Loucy (cell line): ENCODE results near the gene GPR37.

Experiments used
- H2AFZ ChIP-seq: fragments of 200-600 bp; sonication (generic); 2 replicates; pipeline ENCODE4 v1.6.0; 2016; ENCODE audit warnings: antibody characterized with exemption, mild to moderate bottlenecking, low read length, moderate library complexity
- H3F3A ChIP-seq: fragments of 200-600 bp; 2 replicates; pipeline ENCODE4 v1.6.0; 2016; ENCODE audit warnings: antibody characterized with exemption, low read depth, mild to moderate bottlenecking
- H3K27me3 ChIP-seq: fragments of 200-600 bp; sonication (generic); 2 replicates; pipeline ENCODE4 v1.6.1; 2014; ENCODE audit warnings: low read length, mild to moderate bottlenecking; ENCODE audit not compliant: insufficient read depth, poor library complexity, severe bottlenecking
- H3K36me3 ChIP-seq: fragments of 200-600 bp; sonication (generic); 2 replicates; pipeline ENCODE4 v1.6.1; 2016; ENCODE audit warnings: low read length; ENCODE audit not compliant: insufficient read depth
- H3K4me1 ChIP-seq: fragments of 200-600 bp; sonication (generic); 2 replicates; pipeline ENCODE4 v1.5.1; 2014; ENCODE audit warnings: low read length, mild to moderate bottlenecking; ENCODE audit not compliant: insufficient read depth, poor library complexity, severe bottlenecking
- H3K4me2 ChIP-seq: fragments of 200-600 bp; sonication (generic); 2 replicates; pipeline ENCODE4 v1.6.0; 2014; ENCODE audit warnings: antibody characterized with exemption, low read length, low read depth, mild to moderate bottlenecking; ENCODE audit not compliant: poor library complexity, severe bottlenecking
- H3K4me3 ChIP-seq: fragments of 200-600 bp; sonication (generic); 2 replicates; pipeline ENCODE4 v1.5.1; 2014; ENCODE audit warnings: low read length, mild to moderate bottlenecking, mixed read lengths; ENCODE audit not compliant: poor library complexity, severe bottlenecking
- H3K79me2 ChIP-seq: fragments of 200-600 bp; sonication (generic); 2 replicates; pipeline ENCODE4 v1.6.1; 2014; ENCODE audit warnings: low read length; ENCODE audit not compliant: insufficient read depth
- H3K9ac ChIP-seq: fragments of 200-600 bp; sonication (generic); 2 replicates; pipeline ENCODE4 v1.6.0; 2014; ENCODE audit warnings: mild to moderate bottlenecking, low read depth, low read length, moderate library complexity; ENCODE audit not compliant: poor library complexity, severe bottlenecking
- H3K9me2 ChIP-seq: fragments of 200-600 bp; sonication (generic); replicated peaks from 2 replicates; pipeline ENCODE4 v1.6.1; 2016; ENCODE audit warnings: low read depth, low read length, mixed read lengths
- H3K9me3 ChIP-seq: fragments of 200-600 bp; sonication (generic); 2 replicates; pipeline ENCODE4 v1.6.1; 2014; ENCODE audit warnings: mild to moderate bottlenecking, antibody characterized with exemption, low read length, low read depth; ENCODE audit not compliant: insufficient read depth
- H4K20me1 ChIP-seq: fragments of 200-600 bp; sonication (generic); 2 replicates; pipeline ENCODE4 v1.6.0; 2014; ENCODE audit warnings: antibody characterized with exemption, low read length, mild to moderate bottlenecking; ENCODE audit not compliant: insufficient read depth, poor library complexity, severe bottlenecking
- CTCF ChIP-seq: fragments of 200-600 bp; sonication (generic); conservative IDR thresholded peaks from 2 replicates; pipeline ENCODE4 v1.5.1; 2014; ENCODE audit warnings: mild to moderate bottlenecking, antibody characterized with exemption, low read length
- EZH2phosphoT487 ChIP-seq: fragments of 200-600 bp; IDR thresholded peaks from 2 replicates; pipeline ENCODE4 v1.6.1; 2018; ENCODE audit warnings: antibody characterized with exemption, mild to moderate bottlenecking, moderate library complexity, borderline replicate concordance

Gene GPR37

GRCh38 chr7:124801330-124801895 is 35.8 kb upstream of the GPR37 start:
- Histone ChIP-seq H3K9me2 (no peaks in the 10 kb centered on the region), H3K4me3 (no peak overlapping the region), H3K9me3 (no peaks in the 10 kb centered on the region), H3K27me3 (no peaks in the 10 kb centered on the region), H4K20me1 (no peaks in the 10 kb centered on the region), H2AFZ (no peak overlapping the region), H3K36me3 (no peaks in the 10 kb centered on the region), H3K4me1 (no peaks in the 10 kb centered on the region), H3F3A (no peaks in the 10 kb centered on the region), H3K79me2 (no peaks in the 10 kb centered on the region), H3K4me2 (no peak overlapping the region), H3K9ac (no peak overlapping the region)
- TF ChIP-seq EZH2phosphoT487, result no peak
- TF ChIP-seq CTCF, result no peak

- Histone ChIP-seq H3K4me2 (no peak overlapping the region), H3F3A (no peaks in the 10 kb centered on the region), H3K79me2 (no peaks in the 10 kb centered on the region), H3K9me2 (no peaks in the 10 kb centered on the region), H3K9ac (no peak overlapping the region), H2AFZ (no peak overlapping the region), H3K9me3 (no peaks in the 10 kb centered on the region), H3K4me1 (no peaks in the 10 kb centered on the region), H4K20me1 (no peaks in the 10 kb centered on the region), H3K27me3 (no peaks in the 10 kb centered on the region), H3K4me3 (no peak overlapping the region), H3K36me3 (no peaks in the 10 kb centered on the region)
- TF ChIP-seq EZH2phosphoT487 (no peak), CTCF (no peak)
Observed at GRCh38 chr7:124800386-124800785, 34.8 kb upstream of the GPR37 start.

GRCh38 chr7:124799448-124799847 is 33.9 kb upstream of the GPR37 start:
- no peaks in the 10 kb centered on the region for H3K9me3 ChIP-seq
- H3F3A ChIP-seq, result no peaks in the 10 kb centered on the region
- H3K4me1 ChIP-seq, result no peaks in the 10 kb centered on the region
- no peaks in the 10 kb centered on the region for H4K20me1 ChIP-seq
- TF ChIP-seq EZH2phosphoT487 (no peak), CTCF (no peak)
- H3K79me2 ChIP-seq, result no peaks in the 10 kb centered on the region
- no peaks in the 10 kb centered on the region for H3K9me2 ChIP-seq
- no peak overlapping the region for H3K9ac ChIP-seq
- no peaks in the 10 kb centered on the region for H3K36me3 ChIP-seq
- no peaks in the 10 kb centered on the region for H3K27me3 ChIP-seq
- no peak overlapping the region for H3K4me3 ChIP-seq
- no peak overlapping the region for H2AFZ ChIP-seq
- H3K4me2 ChIP-seq, result no peak overlapping the region
